Central memory CD4-positive, alpha-beta T cell (primary cell): ENCODE measurements around the gene TNKS1BP1.
"Not testable (repeated sequence)": the region's sequence is repeated elsewhere in the genome, so short reads cannot be mapped to it uniquely, and the experiment has no call there.

Experiments used
- DNase-seq: peaks from one replicate; pipeline ENCODE4 v3.0.0; 2022

The TNKS1BP1 gene

GRCh38 chr11:57288771-57289579 is 35.8 kb downstream of the TNKS1BP1 start:
- no peak for DNase-seq

DNA sequence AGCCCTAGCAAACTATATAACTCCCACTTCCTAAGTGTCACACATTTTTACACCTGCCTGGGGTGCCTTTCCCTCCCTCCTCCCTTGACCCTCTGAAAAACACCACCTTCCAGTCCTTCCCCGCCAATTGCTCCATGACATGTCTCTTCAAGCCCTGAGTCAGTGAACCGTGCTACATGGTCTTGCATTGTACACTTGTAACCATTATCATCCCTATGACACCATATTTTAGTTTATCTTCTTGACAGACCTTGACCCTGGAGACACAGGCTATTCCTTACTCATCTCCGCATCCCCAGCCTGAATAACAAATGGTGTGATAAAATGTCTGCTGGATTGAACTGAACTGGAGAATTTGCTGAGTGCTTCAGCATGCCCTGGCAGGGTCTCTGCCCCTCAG is 36.9 kb downstream of the TNKS1BP1 start:
- DNase-seq = no peak

DNA sequence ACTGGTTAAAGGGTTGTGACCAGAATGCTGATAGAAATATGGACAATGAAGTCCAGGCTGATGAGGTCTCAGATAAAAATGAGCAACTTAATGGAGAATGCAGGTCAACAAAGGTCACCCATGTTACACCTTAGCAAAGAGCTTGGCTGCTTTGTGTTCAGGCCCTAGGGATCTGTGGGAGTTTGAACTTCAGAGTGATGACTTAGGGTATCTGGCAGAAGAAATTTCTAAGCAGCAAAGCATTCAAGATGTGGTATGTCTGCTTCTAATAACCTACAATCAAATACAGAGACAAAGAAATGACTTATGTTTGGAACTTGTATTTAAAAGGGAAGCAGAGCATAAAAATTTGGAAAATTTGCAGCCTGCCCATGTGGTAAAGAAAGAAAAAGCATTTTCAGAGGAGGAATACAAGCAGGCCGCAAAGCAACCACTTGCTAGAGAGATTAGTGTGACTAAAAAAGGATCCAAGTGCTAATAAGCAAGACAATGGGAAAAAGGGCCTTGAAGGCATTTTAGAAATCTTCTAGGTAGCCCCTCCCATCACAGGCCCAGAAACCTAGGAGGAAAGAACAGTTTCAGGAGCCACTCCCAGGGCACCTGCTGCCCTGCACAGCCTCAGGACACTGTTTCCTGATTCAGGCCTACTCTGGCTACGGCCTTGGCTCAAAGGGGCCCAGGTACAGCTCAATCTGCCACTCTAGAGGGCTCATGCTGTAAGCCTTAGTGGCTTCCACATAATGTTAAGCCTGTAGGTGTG is 41.3 kb downstream of the TNKS1BP1 start:
- DNase-seq = no peak

- DNase-seq = not testable (repeated sequence)
Observed at GRCh38 chr11:57281546-57281945, 43.2 kb downstream of the TNKS1BP1 start.

DNA sequence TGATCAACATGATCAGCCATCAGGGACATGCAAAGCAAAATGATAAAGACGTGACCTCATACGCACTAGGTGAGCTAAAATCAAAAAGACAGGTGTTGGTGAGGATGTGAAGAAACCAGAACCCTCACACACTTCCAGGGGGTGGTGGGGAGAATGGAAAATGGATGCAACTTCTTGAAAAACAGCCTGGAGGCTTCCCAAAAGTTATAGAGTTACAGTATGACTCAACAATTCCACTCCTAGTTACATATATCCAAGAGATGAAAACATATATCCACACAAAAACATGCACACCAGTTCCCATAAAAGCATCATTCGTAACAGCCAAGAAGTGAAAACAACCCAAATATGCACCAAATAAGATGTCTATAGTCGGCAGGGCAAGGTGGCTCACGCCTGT is 45.6 kb downstream of the TNKS1BP1 start:
- DNase-seq = no peak

- DNase-seq = no peak
Observed at GRCh38 chr11:57278721-57279095, 46.0 kb downstream of the TNKS1BP1 start.

DNA sequence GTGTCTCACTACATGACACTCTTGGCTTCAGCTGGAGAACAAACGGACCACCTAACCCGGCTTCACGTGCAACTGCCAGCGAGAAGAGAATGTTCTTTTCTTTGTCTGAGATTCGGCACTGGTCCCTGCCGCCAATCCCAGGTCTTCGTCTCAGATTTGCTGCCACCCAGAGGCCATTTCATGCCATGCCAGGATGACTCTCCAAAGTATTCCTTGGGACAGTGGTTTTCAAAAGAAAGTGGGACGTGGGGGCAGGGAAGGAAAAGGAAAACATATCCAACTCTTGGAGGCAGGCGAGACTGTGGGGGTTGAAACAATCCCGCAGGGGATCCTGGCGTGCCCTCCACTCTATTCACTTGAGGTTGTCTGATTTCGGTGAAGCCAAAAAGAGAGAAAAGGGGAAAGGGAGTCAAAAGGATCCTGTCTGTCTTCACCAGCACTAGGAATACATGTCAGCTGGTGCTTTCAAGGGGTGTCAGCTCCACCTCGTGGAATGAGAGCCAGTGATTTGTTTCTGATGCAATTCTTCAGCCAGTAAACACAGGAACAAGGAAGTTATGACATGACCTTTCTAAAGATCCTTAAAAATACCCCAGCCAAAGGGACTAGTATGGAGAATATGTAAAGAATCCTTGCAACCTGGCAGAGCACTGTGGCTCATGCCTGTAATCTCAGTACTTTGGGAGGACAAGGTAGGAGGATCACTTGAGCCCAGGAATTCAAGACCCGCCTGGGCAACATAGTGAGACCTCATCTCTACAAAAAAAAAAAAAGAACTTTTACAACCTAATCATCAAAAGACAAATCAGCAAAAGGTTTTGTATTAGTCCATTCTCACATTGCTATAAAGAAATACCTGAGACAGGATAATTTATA is 46.7 kb downstream of the TNKS1BP1 start:
- no peak for DNase-seq

GRCh38 chr11:57276971-57277675 is 47.6 kb downstream of the TNKS1BP1 start:
- DNase-seq = no peak

- DNase-seq = no peak
Observed at GRCh38 chr11:57276169-57276970, 48.4 kb downstream of the TNKS1BP1 start.

DNA sequence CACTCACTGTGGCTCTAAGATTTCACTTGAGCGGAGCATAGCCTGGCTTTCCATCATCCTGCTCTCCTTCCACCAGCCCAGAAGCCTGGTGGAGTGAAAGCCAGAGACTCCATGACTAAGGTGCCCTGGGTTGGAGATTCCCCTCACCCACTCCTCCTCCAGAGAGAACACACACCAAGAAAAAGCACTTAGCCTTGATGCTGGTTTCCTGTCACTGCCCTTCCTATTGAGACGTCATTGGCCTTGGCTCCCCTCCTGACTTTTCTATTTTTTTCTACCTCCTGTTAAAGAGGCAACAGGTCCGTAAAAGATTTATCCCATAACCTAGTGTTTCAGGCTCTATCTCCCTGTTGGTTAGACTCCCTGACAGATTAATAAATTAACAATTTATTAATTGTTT is 49.2 kb downstream of the TNKS1BP1 start:
- no peak for DNase-seq

- DNase-seq = no peak
Observed at GRCh38 chr11:57274904-57275498, 49.8 kb downstream of the TNKS1BP1 start.

DNA sequence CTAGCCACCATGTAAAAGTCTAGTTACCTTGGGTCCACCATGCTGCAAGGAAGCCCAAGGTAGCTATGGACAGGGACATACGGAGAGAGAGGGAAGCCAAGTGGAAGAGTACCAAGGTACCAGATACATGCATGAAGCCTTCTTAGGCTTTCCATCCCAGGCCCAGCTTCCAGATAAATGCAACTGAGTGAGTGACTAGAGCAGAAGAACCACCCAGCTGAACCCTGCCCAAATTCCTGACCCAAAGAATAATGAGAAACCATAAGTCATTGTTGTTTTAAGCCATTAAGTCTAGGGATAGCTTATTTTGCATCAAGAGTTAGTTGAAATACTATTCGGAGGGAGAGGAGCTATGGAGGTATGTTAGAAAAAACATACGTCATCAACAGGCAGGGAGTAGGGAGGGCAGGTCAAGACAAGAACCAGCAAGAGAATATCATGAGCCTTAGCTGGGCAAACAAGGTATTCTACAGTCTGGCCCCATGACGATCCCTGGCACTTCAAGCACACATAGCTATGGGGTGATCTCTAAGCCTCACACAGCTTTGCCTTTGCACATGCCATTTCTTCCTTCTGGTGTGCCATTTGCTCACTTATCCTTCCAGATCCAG is 51.2 kb downstream of the TNKS1BP1 start:
- DNase-seq = no peak

DNA sequence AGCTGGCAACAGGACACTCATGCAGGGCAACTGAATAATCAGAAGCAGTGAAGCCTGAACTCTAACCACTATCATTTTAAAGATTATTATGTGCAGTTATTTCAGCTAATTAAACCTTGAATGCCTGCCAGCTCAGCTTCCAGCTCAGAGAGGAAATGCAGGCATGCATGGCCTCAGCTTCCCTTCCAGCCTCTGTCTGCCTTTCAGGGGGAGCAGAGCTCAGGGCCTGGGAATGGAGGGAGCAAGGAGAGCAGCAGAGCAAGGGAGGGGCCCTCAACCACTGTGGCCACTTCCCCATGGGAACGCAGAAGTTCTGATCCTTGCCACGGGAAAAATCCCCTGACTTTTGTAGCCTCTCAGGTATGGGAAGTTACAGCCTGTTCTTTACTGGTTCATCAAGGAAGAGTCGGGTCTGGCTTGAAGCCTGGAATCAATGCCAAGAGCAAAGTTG is 55.2 kb downstream of the TNKS1BP1 start:
- DNase-seq = no peak

- DNase-seq = no peak
Observed at GRCh38 chr11:57266157-57266556, 58.6 kb downstream of the TNKS1BP1 start.

- no peak for DNase-seq
Observed at GRCh38 chr11:57263351-57263750, 61.4 kb downstream of the TNKS1BP1 start.

DNA sequence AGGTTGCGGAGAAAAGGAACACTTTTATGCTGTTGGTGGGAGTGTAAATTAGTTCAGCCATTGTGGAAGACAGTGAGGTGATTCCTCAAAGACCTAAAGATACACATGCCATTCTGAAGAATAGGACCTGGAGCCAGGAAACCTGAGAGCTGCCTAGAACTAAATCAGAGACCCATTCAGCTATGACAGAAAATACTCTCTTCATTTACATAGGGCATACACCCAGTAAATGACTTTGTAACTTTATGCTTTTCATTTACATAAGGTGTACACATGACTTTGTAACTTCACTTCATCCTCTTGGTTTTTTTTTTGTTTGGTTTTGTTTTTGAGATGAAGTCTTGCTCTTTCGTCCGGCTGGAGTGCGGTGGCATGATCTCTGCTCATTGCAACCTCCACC is 62.6 kb downstream of the TNKS1BP1 start:
- no peak for DNase-seq

DNA sequence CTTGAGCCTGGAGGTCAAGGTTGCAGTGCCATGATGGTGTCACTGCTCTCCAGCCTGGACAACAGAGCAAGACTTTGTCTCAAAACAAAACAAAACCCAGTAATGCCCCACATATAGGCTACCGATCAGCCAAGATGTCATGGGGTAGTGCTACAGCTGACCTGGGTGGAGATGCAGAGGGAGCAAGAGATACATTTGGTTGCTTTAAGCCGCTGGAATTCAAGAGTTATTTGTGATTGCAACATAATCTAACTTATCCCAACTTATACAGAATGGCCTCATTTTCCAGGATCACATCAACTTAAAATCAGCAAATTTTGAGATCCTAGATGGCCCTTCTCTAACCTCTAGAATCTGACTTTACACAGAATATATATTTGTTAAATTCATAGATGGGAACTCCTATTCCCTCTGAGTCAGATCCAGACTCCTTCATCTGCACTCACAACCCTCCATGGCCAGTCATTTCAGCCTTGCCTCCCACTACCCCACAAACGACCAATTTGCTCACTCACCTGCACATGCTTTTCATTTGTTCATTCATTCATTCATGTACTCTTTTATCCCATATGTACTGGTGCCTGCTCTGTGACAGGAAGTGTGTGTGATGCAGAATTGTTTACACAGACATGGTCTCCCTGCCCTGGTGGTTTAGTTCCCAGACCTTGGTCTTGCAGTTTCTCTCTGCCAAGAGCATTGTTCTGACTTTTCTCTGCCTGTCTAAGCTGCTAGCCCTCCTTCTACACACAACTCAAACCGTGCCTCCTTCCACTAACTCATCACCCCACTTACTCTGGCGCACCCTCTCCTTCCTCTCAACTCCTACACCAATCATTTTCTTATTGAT is 63.6 kb downstream of the TNKS1BP1 start:
- no peak for DNase-seq

DNA sequence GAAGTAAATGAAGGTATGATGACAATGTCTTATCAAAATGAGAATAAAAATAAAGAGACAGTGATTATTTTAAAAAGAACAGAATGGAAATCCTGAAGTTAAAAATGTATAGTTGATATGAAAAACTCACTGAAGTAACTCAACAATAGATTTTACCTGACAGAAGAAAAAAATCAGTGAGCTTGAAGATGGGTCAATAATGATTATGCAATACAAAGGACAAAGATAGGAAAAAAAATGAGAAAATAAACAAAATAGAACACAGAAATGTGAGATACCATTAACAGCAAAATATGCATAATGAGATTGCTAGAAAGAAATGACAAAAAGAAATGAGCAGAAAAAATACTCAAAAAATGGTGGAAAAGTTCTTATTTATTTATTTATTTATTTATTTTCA is 68.6 kb downstream of the TNKS1BP1 start:
- DNase-seq = no peak

DNA sequence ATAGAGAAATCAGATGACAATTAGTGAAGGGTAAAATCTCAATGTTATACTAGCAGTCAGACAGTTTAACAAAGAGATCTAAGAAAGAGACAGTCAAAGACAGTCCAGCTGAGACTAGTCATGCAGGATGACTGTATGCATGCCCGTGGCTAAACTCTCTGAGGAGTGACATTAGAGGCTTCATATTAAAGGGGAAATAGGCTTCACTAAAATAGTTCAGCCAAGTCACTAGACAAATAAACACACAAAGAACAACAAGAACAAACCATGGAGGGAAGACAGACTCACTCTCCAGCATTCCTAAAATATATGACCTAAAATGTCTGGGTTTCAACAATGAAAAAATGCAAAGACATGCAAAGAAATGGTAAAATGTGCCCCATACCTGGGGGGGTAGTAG is 69.1 kb downstream of the TNKS1BP1 start:
- no peak for DNase-seq

DNA sequence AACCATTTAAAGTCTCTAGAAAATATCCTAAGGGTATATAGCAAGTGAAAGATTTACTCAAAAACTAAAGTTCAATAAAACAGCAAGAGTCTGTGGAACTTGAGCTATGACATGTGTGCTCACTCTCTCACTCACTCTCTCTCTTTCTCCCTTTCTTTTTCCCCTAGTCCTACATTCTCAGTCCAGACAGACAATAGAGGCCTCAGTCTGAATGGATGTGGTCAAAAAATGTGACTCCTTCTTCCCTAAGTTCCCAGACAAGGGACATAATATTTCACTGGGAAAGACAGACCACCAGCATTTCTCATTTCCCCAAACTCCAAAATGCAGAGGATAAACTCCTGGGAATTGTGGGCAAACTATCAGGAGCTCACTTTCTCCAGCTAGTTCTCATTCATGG is 70.1 kb downstream of the TNKS1BP1 start:
- DNase-seq = no peak
